Measurements from ENCODE around the gene DHRS7C. TPM values are rescaled to one million over a fixed set of nuclear protein-coding genes. Genes with fewer than 3 reads are reported as not detected.

The DHRS7C gene
- total RNA-seq, 1 experiment from 2014 or later, result not detected

DNA sequence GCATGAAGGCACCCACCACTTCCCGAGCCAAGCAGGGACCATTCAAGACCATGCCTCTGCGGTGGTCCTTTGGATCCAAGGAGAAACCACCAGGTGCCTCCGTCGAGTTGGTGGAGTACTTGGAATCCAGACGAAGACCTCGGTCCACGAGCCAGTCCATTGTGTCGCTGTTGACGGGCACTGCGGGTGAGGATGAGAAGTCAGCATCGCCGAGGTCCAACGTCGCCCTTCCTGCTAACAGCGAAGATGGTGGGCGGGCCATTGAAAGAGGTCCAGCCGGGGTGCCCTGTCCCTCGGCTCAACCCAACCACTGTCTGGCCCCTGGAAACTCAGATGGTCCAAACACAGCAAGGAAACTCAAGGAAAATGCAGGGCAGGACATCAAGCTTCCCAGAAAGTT lies 63.4 kb downstream of the DHRS7C start:
- peaks cover 18% of the 10 kb centered on the region for H3K36me3 Mint-ChIP-seq
- ChIA-PET CTCF (interaction anchor here (0.7 to 2.8 kb wide), 13 partner anchors 17 to 403 kb away, joined by 3 to 13 read pairs (median 5); partner anchors contain the start of genes CFAP52 and USP43), POLR2A (no interaction called here)
- ATAC-seq (no peak), DNase-seq (ENCODE audit: low spot score) (no peak)
- H3K27ac Mint-ChIP-seq, result no peak overlapping the region
- TF ChIP-seq, protein P1, sequence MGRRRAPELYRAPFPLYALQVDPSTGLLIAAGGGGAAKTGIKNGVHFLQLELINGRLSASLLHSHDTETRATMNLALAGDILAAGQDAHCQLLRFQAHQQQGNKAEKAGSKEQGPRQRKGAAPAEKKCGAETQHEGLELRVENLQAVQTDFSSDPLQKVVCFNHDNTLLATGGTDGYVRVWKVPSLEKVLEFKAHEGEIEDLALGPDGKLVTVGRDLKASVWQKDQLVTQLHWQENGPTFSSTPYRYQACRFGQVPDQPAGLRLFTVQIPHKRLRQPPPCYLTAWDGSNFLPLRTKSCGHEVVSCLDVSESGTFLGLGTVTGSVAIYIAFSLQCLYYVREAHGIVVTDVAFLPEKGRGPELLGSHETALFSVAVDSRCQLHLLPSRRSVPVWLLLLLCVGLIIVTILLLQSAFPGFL (CRISPR knock-in tag; IDR thresholded peaks at IDR 0.05; ENCODE audit: borderline replicate concordance), result no peak
- no peak for TF ChIP-seq TEAD1 (CRISPR knock-in tag; IDR thresholded peaks at IDR 0.05)
- TF ChIP-seq, protein P2, sequence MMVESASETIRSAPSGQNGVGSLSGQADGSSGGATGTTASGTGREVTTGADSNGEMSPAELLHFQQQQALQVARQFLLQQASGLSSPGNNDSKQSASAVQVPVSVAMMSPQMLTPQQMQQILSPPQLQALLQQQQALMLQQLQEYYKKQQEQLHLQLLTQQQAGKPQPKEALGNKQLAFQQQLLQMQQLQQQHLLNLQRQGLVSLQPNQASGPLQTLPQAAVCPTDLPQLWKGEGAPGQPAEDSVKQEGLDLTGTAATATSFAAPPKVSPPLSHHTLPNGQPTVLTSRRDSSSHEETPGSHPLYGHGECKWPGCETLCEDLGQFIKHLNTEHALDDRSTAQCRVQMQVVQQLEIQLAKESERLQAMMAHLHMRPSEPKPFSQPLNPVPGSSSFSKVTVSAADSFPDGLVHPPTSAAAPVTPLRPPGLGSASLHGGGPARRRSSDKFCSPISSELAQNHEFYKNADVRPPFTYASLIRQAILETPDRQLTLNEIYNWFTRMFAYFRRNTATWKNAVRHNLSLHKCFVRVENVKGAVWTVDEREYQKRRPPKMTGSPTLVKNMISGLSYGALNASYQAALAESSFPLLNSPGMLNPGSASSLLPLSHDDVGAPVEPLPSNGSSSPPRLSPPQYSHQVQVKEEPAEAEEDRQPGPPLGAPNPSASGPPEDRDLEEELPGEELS (CRISPR knock-in tag; IDR thresholded peaks at IDR 0.05), result no peak
- TF ChIP-seq ZNF416 (CRISPR knock-in tag; IDR thresholded peaks at IDR 0.05), result no peak
- no peak for TF ChIP-seq MXD4 (CRISPR knock-in tag; IDR thresholded peaks at IDR 0.05; ENCODE audit: borderline replicate concordance)
- no peak for TF ChIP-seq GABPB1 (CRISPR knock-in tag; IDR thresholded peaks at IDR 0.05)
- TF ChIP-seq NFYB (CRISPR knock-in tag; conservative IDR thresholded peaks at IDR 0.05; ENCODE audit: low read depth), result no peak
- TF ChIP-seq ZNF232 (CRISPR knock-in tag; IDR thresholded peaks at IDR 0.05), result no peak
- TF ChIP-seq ZNF423 (CRISPR knock-in tag; IDR thresholded peaks at IDR 0.05), result no peak
- no peak for TF ChIP-seq JUN (CRISPR knock-in tag; IDR thresholded peaks at IDR 0.05)
- TF ChIP-seq PRRX2 (CRISPR knock-in tag; IDR thresholded peaks at IDR 0.05), result no peak
- no peak for TF ChIP-seq ZNF317 (CRISPR knock-in tag; IDR thresholded peaks at IDR 0.05; ENCODE audit: borderline replicate concordance, low read depth)
- no peak for TF ChIP-seq ZNF138 (CRISPR knock-in tag; conservative IDR thresholded peaks at IDR 0.05)
- TF ChIP-seq SP1 (CRISPR knock-in tag; conservative IDR thresholded peaks at IDR 0.05), result no peak
- TF ChIP-seq CBFB (CRISPR knock-in tag; IDR thresholded peaks at IDR 0.05; ENCODE audit: low read depth), result no peak
- TF ChIP-seq, protein P3, sequence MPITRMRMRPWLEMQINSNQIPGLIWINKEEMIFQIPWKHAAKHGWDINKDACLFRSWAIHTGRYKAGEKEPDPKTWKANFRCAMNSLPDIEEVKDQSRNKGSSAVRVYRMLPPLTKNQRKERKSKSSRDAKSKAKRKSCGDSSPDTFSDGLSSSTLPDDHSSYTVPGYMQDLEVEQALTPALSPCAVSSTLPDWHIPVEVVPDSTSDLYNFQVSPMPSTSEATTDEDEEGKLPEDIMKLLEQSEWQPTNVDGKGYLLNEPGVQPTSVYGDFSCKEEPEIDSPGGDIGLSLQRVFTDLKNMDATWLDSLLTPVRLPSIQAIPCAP (CRISPR knock-in tag; IDR thresholded peaks at IDR 0.05), result no peak
- no peak for TF ChIP-seq ZNF219 (CRISPR knock-in tag; IDR thresholded peaks at IDR 0.05; ENCODE audit: borderline replicate concordance)
- TF ChIP-seq TP53 (CRISPR knock-in tag; IDR thresholded peaks at IDR 0.05), result no peak
- TF ChIP-seq, protein P4, sequence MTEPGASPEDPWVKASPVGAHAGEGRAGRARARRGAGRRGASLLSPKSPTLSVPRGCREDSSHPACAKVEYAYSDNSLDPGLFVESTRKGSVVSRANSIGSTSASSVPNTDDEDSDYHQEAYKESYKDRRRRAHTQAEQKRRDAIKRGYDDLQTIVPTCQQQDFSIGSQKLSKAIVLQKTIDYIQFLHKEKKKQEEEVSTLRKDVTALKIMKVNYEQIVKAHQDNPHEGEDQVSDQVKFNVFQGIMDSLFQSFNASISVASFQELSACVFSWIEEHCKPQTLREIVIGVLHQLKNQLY (CRISPR knock-in tag; IDR thresholded peaks at IDR 0.05), result no peak
- H3K4me1 Mint-ChIP-seq, result no peaks in the 10 kb centered on the region
- H3K4me3 Mint-ChIP-seq, result no peak overlapping the region
- peaks cover 2% of the 10 kb centered on the region; the same call in 1 of the 2 replicates for H3K27me3 Mint-ChIP-seq (ENCODE audit: low read depth)
- H3K9me3 Mint-ChIP-seq, result peaks cover 19% of the 10 kb centered on the region

DNA sequence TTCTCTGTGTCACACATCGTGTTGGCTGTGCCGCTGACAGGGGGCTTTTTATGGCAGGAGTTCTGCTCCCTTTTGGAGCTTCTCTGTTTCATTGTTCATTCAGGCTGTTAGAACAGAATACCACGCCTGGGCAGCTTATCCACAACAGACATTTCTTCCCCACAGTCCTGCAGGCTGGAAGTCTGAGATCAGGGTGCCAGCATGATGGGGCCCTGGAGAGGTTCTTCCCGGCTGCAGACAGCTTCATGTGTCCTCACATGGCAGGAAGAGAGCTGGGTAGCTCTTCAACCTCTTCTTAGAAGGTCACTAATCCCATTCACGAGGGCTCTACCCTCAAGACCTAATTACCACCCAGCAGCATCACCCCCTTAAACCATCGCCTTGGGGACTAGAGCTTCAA lies 65.1 kb downstream of the DHRS7C start:
- Mint-ChIP-seq H3K27me3 (ENCODE audit: low read depth) (no peaks in the 10 kb centered on the region), H3K9me3 (peaks cover 7% of the 10 kb centered on the region), H3K4me3 (no peak overlapping the region), H3K4me1 (0 out of 2 replicates have a peak, but pooled peaks cover 3% of the 10 kb centered on the region), H3K36me3 (peaks cover 13% of the 10 kb centered on the region), H3K27ac (no peak overlapping the region)
- POLR2A ChIA-PET, result no interaction called here
- DNase-seq (ENCODE audit: low spot score), result no peak
- no peak for ATAC-seq
- CTCF ChIA-PET, result interaction anchor here (0.6 to 2.8 kb wide), 5 partner anchors 19 to 164 kb away, joined by 3 to 13 read pairs (median 10); partner anchors contain the start of gene CFAP52
- TF ChIP-seq, protein P5, sequence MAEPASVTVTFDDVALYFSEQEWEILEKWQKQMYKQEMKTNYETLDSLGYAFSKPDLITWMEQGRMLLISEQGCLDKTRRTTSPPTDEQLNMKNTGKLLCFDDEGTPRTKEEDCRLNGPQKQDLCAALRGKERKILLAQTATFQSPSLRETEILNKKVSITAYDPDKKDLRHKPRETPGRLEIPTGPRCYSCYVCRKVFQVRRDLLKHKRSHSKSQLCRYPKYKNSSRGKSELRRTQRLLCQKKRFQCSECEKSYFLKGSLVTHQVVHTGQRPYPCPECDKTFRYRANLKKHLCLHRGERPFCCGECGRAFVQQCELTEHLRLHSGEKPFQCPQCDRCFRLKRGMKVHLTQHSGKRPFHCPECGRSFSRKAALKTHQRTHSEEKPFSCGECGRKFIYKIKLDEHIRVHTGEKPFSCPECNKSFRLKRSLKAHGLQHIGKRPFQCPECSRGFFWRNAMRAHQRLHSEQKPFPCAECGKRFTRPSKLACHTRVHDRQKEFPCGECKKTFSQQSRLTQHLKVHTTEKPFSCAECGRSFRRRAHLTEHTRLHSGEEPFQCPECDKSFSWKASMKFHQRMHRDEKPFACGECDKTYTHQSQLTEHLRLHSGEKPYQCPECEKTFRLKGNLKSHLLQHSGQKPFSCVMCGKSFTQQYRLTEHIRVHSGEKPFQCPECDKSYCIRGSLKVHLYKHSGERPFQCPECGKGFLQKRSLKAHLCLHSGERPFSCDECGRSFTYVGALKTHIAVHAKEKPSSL (CRISPR knock-in tag; conservative IDR thresholded peaks at IDR 0.05), result no peak
- TF ChIP-seq CREB1 (CRISPR knock-in tag; IDR thresholded peaks at IDR 0.05), result no peak
- no peak for TF ChIP-seq FOXP1 (CRISPR knock-in tag; IDR thresholded peaks at IDR 0.05; ENCODE audit: borderline replicate concordance)
- TF ChIP-seq MYBL2 (CRISPR knock-in tag; IDR thresholded peaks at IDR 0.05), result no peak
- no peak for TF ChIP-seq ZNF423 (CRISPR knock-in tag; IDR thresholded peaks at IDR 0.05)
- TF ChIP-seq, protein P6, sequence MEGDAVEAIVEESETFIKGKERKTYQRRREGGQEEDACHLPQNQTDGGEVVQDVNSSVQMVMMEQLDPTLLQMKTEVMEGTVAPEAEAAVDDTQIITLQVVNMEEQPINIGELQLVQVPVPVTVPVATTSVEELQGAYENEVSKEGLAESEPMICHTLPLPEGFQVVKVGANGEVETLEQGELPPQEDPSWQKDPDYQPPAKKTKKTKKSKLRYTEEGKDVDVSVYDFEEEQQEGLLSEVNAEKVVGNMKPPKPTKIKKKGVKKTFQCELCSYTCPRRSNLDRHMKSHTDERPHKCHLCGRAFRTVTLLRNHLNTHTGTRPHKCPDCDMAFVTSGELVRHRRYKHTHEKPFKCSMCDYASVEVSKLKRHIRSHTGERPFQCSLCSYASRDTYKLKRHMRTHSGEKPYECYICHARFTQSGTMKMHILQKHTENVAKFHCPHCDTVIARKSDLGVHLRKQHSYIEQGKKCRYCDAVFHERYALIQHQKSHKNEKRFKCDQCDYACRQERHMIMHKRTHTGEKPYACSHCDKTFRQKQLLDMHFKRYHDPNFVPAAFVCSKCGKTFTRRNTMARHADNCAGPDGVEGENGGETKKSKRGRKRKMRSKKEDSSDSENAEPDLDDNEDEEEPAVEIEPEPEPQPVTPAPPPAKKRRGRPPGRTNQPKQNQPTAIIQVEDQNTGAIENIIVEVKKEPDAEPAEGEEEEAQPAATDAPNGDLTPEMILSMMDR (IDR thresholded peaks at IDR 0.05), result no peak
- TF ChIP-seq PRRX2 (CRISPR knock-in tag; IDR thresholded peaks at IDR 0.05), result no peak
- TF ChIP-seq, protein P7, sequence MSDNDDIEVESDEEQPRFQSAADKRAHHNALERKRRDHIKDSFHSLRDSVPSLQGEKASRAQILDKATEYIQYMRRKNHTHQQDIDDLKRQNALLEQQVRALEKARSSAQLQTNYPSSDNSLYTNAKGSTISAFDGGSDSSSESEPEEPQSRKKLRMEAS (CRISPR knock-in tag; IDR thresholded peaks at IDR 0.05), result no peak
- TF ChIP-seq, protein P8, sequence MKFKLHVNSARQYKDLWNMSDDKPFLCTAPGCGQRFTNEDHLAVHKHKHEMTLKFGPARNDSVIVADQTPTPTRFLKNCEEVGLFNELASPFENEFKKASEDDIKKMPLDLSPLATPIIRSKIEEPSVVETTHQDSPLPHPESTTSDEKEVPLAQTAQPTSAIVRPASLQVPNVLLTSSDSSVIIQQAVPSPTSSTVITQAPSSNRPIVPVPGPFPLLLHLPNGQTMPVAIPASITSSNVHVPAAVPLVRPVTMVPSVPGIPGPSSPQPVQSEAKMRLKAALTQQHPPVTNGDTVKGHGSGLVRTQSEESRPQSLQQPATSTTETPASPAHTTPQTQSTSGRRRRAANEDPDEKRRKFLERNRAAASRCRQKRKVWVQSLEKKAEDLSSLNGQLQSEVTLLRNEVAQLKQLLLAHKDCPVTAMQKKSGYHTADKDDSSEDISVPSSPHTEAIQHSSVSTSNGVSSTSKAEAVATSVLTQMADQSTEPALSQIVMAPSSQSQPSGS (CRISPR knock-in tag; IDR thresholded peaks at IDR 0.05; ENCODE audit: borderline replicate concordance, low read depth), result no peak
- no peak for TF ChIP-seq IRF2 (CRISPR knock-in tag; IDR thresholded peaks at IDR 0.05; ENCODE audit: borderline replicate concordance, low read depth)

Measured in WTC11 (cell line).